Stimulated activated CD8-positive, alpha-beta memory T cell treated with anti-CD3 and anti-CD28 coated beads, Interleukin-4, amount 100 ng/mL, for 24 hours (primary cell): ENCODE data around the gene C1orf122.

ENCODE experiments used
- DNase-seq: peaks from one replicate; pipeline ENCODE4 v3.0.0-alpha.2; 2020; ENCODE audit warnings: low read depth

The C1orf122 gene

DNA sequence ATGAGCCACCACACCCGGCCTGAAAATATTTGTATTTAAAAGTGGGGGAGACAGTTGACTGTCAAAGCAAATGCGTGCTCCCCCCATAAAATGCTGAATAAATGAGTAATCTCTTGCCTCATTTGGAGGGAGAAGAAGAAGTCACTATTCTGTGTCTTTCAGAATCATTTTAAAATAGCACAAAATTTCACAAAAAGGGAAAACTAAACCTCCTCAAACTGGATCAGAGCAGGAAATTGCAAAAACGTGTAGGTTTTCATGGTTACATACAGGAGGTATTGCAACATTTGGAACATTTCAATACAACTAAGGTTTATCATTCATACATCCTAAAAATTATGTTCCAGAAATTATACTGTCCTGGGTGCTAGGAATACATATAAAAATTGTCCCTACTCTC is 38.2 kb downstream of the C1orf122 start:
- no peak for DNase-seq

DNA sequence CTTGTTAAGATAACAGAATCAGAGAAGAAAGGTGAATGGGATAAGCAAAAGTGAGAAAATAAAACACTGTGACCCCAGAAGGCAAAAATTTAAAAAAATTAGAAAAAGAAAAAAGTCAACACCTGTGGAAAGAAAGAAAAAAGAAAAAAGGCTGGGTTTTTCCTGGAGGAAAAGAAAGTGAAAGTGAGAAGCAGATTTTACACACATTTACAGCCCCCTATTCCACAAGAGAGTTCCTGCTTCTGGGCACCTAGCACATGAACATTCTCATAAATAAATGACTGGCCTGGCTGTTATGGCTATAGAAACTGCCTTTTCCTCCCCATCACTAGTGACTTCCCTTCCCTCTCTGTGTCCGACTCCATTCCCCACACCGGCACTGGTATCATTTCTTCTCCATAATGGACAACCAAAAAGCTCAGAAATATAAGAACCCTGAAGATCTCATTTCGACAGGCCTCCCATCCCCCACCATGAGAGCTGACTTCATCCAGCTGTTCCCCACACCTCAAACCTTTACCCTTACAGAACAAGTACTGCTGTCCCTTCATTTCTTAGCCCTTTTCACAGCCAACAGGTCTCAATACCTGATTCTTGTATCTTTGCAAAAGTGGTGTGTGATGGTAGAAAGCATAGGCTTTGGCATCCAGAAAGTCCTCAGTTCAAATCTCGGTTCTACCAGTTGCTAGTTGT is 39.2 kb downstream of the C1orf122 start:
- DNase-seq, result no peak

DNA sequence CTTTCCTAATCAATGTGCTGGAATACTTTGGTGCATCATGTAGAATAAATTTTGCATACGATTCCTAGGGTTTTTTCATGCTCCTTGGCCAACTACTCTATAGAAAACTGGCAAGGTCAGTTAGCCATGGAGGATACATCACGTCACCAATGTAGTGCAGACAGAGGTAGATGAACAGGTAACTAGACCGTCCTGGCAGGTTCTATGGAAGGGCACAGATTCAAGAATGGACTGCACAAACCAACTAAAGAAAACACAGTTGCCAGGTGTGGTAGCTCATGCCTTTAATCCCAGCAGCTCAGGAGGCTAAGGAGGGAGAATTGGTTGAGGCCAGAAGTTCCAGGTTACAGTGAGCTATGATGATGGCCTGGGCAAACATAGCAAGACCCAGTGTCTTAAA is 41.9 kb downstream of the C1orf122 start:
- no peak for DNase-seq

DNA sequence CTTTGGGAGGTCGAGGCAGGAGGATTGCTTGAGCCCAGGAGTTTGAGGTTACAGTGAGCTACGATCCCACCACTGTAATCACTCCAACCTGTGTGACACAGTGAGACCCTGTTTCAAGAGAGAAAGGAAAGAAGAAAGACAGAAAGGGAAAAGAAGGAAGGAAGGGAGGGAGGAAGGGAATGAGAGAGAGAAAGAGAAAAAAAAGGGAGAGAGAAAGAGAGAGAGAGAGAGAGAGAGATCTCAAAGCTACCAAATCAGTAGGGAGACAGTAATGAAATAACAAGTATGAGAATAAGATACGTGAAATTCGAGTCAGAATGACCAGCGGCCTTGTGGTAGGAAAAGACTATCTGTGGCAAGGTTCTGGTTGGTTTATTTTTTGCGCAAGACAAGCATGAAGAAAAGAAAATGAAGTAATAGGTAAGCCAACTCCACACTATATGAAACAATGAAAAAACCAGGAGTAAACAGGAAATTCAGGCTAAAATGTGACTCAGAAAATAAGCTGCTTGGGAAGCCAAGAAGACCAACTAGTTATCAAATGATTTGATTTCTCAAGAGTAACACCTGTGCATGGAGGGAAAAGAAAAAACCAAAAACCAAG is 42.9 kb downstream of the C1orf122 start:
- DNase-seq, result no peak

DNA sequence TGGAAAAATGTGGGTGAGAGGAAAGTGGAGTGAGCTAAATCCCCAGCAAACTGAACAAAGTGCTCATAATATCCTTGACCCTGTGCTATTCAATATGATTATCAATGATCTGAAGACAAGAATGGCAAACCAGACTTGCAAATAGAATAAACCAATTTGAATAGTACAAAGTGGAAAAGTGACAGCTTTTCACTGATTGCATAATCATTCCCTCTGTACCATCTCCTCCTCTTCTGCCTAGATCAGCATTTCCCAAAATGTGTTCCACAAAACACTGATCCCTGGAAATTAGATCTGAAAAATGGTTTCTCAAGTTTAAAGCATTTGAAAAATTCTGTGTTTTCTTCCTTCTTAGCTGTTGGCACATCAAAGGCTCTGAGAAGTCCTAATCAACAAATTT is 43.7 kb downstream of the C1orf122 start:
- no peak for DNase-seq

DNA sequence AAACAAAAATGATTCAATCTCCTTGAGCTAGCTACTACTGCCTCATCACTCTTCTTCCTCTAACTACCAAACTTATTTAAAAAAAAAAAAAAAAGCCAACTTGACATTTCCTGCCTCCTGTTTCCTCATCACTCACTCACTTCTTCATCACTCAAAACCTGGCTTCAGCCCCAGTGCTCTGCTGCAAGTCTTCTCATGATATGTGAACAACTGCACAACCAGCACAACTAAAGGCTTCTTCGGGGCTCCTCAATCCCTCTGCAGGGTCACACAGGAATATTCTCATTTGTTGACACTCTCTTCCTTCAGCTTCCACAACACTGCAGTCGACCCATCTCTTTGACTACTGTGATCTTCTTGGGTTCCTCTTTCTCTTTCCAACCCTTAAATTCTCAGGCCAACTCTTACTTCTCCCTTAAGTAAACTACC is 44.2 kb downstream of the C1orf122 start:
- DNase-seq, result no peak

DNA sequence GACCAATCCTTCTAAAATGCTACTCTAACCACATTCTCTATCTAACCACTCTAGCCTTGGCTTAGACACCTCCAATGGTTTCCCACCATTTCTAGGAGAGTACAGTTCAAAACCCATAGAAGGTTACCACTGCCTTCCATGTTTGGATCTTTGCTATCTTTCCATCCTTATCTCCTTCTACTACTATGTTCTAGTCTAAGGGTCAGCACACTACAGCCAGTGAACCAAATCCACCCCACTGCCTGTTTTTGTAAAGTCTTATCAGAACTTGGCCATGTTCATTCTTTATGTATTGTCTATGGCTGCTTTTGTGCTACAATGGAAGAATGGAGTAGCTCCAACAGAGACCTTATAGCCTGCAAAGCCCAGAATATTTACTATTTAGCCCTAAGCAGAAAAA is 45.6 kb downstream of the C1orf122 start:
- DNase-seq, result no peak

DNA sequence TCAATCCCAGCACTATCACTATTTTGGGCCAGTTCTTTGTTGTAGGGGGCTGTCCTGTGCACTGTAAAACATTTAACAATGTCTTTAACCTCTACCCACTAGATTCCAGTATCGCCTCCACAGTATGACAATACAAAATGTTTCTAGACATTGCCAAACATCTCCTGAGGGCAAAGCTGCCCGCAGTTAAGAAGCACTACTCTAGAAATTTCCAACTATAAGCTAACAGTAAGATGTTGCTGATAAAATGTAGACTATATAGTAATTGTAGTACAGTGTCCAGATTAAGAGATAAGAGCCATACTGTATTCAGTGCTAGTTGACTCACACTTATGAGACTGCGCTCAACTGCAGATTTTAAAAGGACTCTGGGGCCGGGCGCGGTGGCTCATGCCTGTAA is 46.8 kb downstream of the C1orf122 start:
- DNase-seq, result no peak
